A549 (cell line): ENCODE measurements around the gene SLCO3A1. TPM values are rescaled to one million over a fixed set of nuclear protein-coding genes. Genes with fewer than 3 reads are reported as not detected.

ENCODE experiments used
- ATAC-seq, 2 experiments: fragments of 200-7000 bp in 1 of 2; fragments of >200 bp in 1 of 2; cut with Nextera tagmentation in 1 of 2; cut with Tn5 transposase in 1 of 2; 3 replicates each; pipeline versions ENCODE4 v1.8.0 to v1.9.1; 2018 to 2020; ENCODE audit warnings: mild to moderate bottlenecking in 1 of 2, moderate library complexity in 1 of 2
- CTCF ChIA-PET: fragments of 300-600 bp; sonication (Branson Sonifier 250); formaldehyde crosslinking; extraction: SDS; loops from one replicate; lab custom pipeline; 2021; ENCODE audit warnings: antibody characterized with exemption, inconsistent platforms; lab: Yijun Ruan, JAX
- POLR2A ChIA-PET: fragments of 350-600 bp; formaldehyde crosslinking; extraction: SDS; loops from one replicate; lab custom pipeline; 2021; ENCODE audit warnings: antibody characterized with exemption, inconsistent platforms; lab: Yijun Ruan, JAX
- DNase-seq, 2 experiments: peaks; one replicate each; pipeline versions ENCODE4 v3.0.0 to v3.0.0-alpha.2; 2011 to 2016; ENCODE audit warnings: low read depth in 1 of 2, low spot score in 1 of 2
- FAIRE-seq: peaks from 2 replicates; lab custom pipeline; 2011; peaks lifted over from hg19 to GRCh38; lab: Jason Lieb, UNC
- H3K27ac ChIP-seq, 2 experiments: fragments of >200 bp; sonication (Bioruptor Twin); formaldehyde crosslinking; 3 replicates each; pipeline ENCODE4 v1.5.1; 2016 to 2017
- H3K4me1 ChIP-seq: fragments of >200 bp; sonication (Bioruptor Twin); formaldehyde crosslinking; 3 replicates; pipeline ENCODE4 v1.6.1; 2016
- H3K4me2 ChIP-seq: fragments of >200 bp; sonication (Bioruptor Twin); formaldehyde crosslinking; 3 replicates; pipeline ENCODE4 v1.6.1; 2016
- H3K4me3 ChIP-seq: fragments of >200 bp; sonication (Bioruptor Twin); formaldehyde crosslinking; 3 replicates; pipeline ENCODE4 v1.5.1; 2016
- H3K9me3 ChIP-seq: fragments of >200 bp; sonication (Bioruptor Twin); formaldehyde crosslinking; 3 replicates; pipeline ENCODE4 v1.6.1; 2016
- BHLHE40 ChIP-seq: IDR thresholded peaks from 2 replicates; pipeline ENCODE4 v1.6.1; 2012; ENCODE audit warnings: low read depth, low read length, inconsistent platforms
- CBX8 ChIP-seq: fragments of 200-600 bp; sonication (generic); IDR thresholded peaks from 2 replicates; pipeline ENCODE4 v1.6.1; 2016
- CTCF ChIP-seq: fragments of >200 bp; sonication (Bioruptor Twin); formaldehyde crosslinking; IDR thresholded peaks from 3 replicates; pipeline ENCODE4 v1.5.1; 2016
- EHMT2 ChIP-seq: fragments of 200-600 bp; sonication (generic); IDR thresholded peaks from 2 replicates; pipeline ENCODE4 v1.6.1; 2016; ENCODE audit warnings: antibody characterized with exemption, low read depth, mild to moderate bottlenecking, moderate library complexity
- ELK1 ChIP-seq: fragments of 150-350 bp; IDR thresholded peaks from 2 replicates; pipeline ENCODE4 v1.6.1; 2014; ENCODE audit warnings: low read depth, mild to moderate bottlenecking, low read length
- ESRRA ChIP-seq: fragments of 150-350 bp; IDR thresholded peaks from 2 replicates; pipeline ENCODE4 v1.6.1; 2014; ENCODE audit warnings: mild to moderate bottlenecking, low read length, borderline replicate concordance
- FOSL2 ChIP-seq, 2 experiments: fragments of 450-650 bp in 1 of 2; fragments of >200 bp in 1 of 2; sonication (Bioruptor Twin) in 1 of 2; formaldehyde crosslinking; IDR thresholded peaks; 2 replicates each; pipeline versions ENCODE4 v1.5.0 to v1.6.1; 2016 to 2020; ENCODE audit warnings: mild to moderate bottlenecking in 1 of 2, moderate library complexity in 1 of 2
- FOXS1 ChIP-seq: fragments of 250-450 bp; sonication (Bioruptor Pico); IDR thresholded peaks from 2 replicates; pipeline ENCODE4 v1.5.0; 2020; ENCODE audit warnings: mild to moderate bottlenecking, moderate library complexity
- HDAC2 ChIP-seq: fragments of 200-600 bp; sonication (generic); IDR thresholded peaks from 2 replicates; pipeline ENCODE4 v1.6.1; 2016
- HEYL ChIP-seq: fragments of 250-450 bp; sonication (Bioruptor Pico); IDR thresholded peaks from 2 replicates; pipeline ENCODE4 v1.8.0; 2021; ENCODE audit warnings: mild to moderate bottlenecking, moderate library complexity
- HMGXB4 ChIP-seq: fragments of 250-450 bp; sonication (Bioruptor Pico); IDR thresholded peaks from 2 replicates; pipeline ENCODE4 v1.5.0; 2021; ENCODE audit warnings: mild to moderate bottlenecking, moderate library complexity, borderline replicate concordance
- HOXB13 ChIP-seq: fragments of 250-450 bp; sonication (Bioruptor Pico); IDR thresholded peaks from 2 replicates; pipeline ENCODE4 v1.5.0; 2020; ENCODE audit warnings: low read depth, mild to moderate bottlenecking, moderate library complexity
- JUN ChIP-seq, 2 experiments: fragments of >200 bp; sonication (Bioruptor Twin); formaldehyde crosslinking; IDR thresholded peaks; 2 replicates in 1 of 2; 3 replicates in 1 of 2; pipeline ENCODE4 v1.6.1; 2016 to 2017
- JUNB ChIP-seq: fragments of >200 bp; sonication (Bioruptor Twin); formaldehyde crosslinking; IDR thresholded peaks from 2 replicates; pipeline ENCODE4 v1.6.1; 2016
- KDM5A ChIP-seq: fragments of 200-600 bp; sonication (generic); IDR thresholded peaks from 2 replicates; pipeline ENCODE4 v1.6.1; 2016; ENCODE audit warnings: antibody characterized with exemption, mild to moderate bottlenecking
- MAFK ChIP-seq: fragments of 450-650 bp; IDR thresholded peaks from 2 replicates; pipeline ENCODE4 v1.6.1; 2014; ENCODE audit not compliant: partially characterized antibody
- MAX ChIP-seq: IDR thresholded peaks from 2 replicates; pipeline ENCODE4 v1.6.1; 2012
- MAZ ChIP-seq: fragments of 150-350 bp; IDR thresholded peaks from 2 replicates; pipeline ENCODE4 v1.6.1; 2014; ENCODE audit warnings: antibody characterized with exemption, low read depth, low read length, borderline replicate concordance
- NFE2L2 ChIP-seq: fragments of 150-350 bp; conservative IDR thresholded peaks from 2 replicates; pipeline ENCODE4 v1.6.1; 2014; ENCODE audit warnings: low read length
- POLR2AphosphoS2 ChIP-seq: conservative IDR thresholded peaks from 2 replicates; pipeline ENCODE4 v1.6.1; 2012; ENCODE audit warnings: low read length, improper control_type of control experiment, inconsistent platforms
- RAD21 ChIP-seq, 2 experiments: fragments of >200 bp in 1 of 2; sonication (Bioruptor Twin) in 1 of 2; formaldehyde crosslinking in 1 of 2; IDR thresholded peaks in 1 of 2; conservative IDR thresholded peaks in 1 of 2; 2 replicates in 1 of 2; 3 replicates in 1 of 2; pipeline ENCODE4 v1.6.1; 2012 to 2018; ENCODE audit warnings: inconsistent platforms in 1 of 2
- RARB ChIP-seq: fragments of 250-450 bp; sonication (Bioruptor Pico); IDR thresholded peaks from 2 replicates; pipeline ENCODE4 v1.8.0; 2021; ENCODE audit warnings: mild to moderate bottlenecking, moderate library complexity
- SMC3 ChIP-seq: fragments of >200 bp; sonication (Bioruptor Twin); formaldehyde crosslinking; IDR thresholded peaks from 3 replicates; pipeline ENCODE4 v1.6.1; 2018; ENCODE audit warnings: inconsistent platforms
- TFCP2L1 ChIP-seq: fragments of 250-450 bp; sonication (Bioruptor Pico); IDR thresholded peaks from 2 replicates; pipeline ENCODE4 v1.5.0; 2021; ENCODE audit warnings: mild to moderate bottlenecking
- ZSCAN20 ChIP-seq: fragments of 250-450 bp; sonication (Bioruptor Pico); IDR thresholded peaks from 2 replicates; pipeline ENCODE4 v1.8.0; 2022; ENCODE audit warnings: mild to moderate bottlenecking, moderate library complexity
- whole genome bisulfite sequencing: methylation state at CpG from one replicate; pipeline ENCODE4 v1.1.6; 2017; ENCODE audit errors: missing lambda C conversion rate; 5-methylcytosine and 5-hydroxymethylcytosine counted together
- polyA plus RNA-seq, 4 experiments: library from polyadenylated mRNA; depleted of rRNA in 3 of 4; stranded (reverse); fragments of >200 nt; fragmentation: RNase III in 1 of 4; extraction: RNeasy Plus Mini Kit Qiagen cat#74134 plus additional on column Dnase treatment in 1 of 4; gene quantifications; 2 replicates in 3 of 4; 3 replicates in 1 of 4; pipeline ENCODE4 v1.2.3, GENCODE V29; 2011 to 2017

The SLCO3A1 gene
- polyA plus RNA-seq, 2 of the 4 experiments (the other 2 are of a cell fraction): 16.8 to 17.0 TPM

- DNase-seq: no peak
- TF ChIP-seq JUNB (no peak), HOXB13 (CRISPR knock-in tag) (no peak), JUN (IDR thresholded peaks at IDR 0.05) (no peak), HMGXB4 (no peak), KDM5A (no peak), ZSCAN20 (CRISPR knock-in tag) (no peak), FOSL2 (IDR thresholded peaks at IDR 0.05) (no peak), FOSL2 (CRISPR knock-in tag; IDR thresholded peaks at IDR 0.05) (no peak), MAZ (no peak)
- H3K4me3 ChIP-seq: no peak overlapping the region
- ChIA-PET CTCF (interaction anchor here (0.8 to 10.8 kb wide), 17 partner anchors 8 to 597 kb away, joined by 3 to 256 read pairs (median 5); no protein-coding TSS in a partner anchor), POLR2A (interaction anchor here (1.9 kb wide), 1 partner anchor 12 kb away, joined by 17 read pairs; no protein-coding TSS in a partner anchor)
- ATAC-seq: no peak
- FAIRE-seq: no peak
- no peaks in the 10 kb centered on the region for H3K9me3 ChIP-seq
- peak overlapping the region; percentile 98; the same call in 2 of the 3 replicates for H3K4me2 ChIP-seq
- peaks cover 20% of the 10 kb centered on the region for H3K4me1 ChIP-seq
- H3K27ac ChIP-seq: no peak overlapping the region
- WGBS: 89% methylated on average over 6 of the region's 6 CpGs
Measured at GRCh38 chr15:91855241-91855640, 1.7 kb downstream of the SLCO3A1 start.

- TF ChIP-seq NFE2L2 (no peak), CBX8 (no peak), CTCF (peak; percentile 33; the same call in 2 of the 3 replicates), FOXS1 (CRISPR knock-in tag) (no peak), EHMT2 (no peak), MAFK (no peak), SMC3 (peak; percentile 38; the same call in 2 of the 3 replicates), JUN (IDR thresholded peaks at IDR 0.05) (no peak), RAD21 (conservative IDR thresholded peaks at IDR 0.05 in 1 of 2, IDR thresholded peaks at IDR 0.05 in 1 of 2) (peak; percentile 27 to 45; a peak in 4 of 5 replicates), TFCP2L1 (CRISPR knock-in tag) (no peak)
- 83% methylated on average over 14 of the region's 14 CpGs for WGBS
- ChIA-PET POLR2A (no interaction called here), CTCF (interaction anchor here (0.7 to 10.8 kb wide), 18 partner anchors 12 to 598 kb away, joined by 3 to 256 read pairs (median 4); no protein-coding TSS in a partner anchor)
- Histone ChIP-seq H3K4me3 (no peak overlapping the region), H3K9me3 (no peaks in the 10 kb centered on the region), H3K4me1 (peaks cover 20% of the 10 kb centered on the region), H3K27ac (no peak overlapping the region), H3K4me2 (no peak overlapping the region)
- FAIRE-seq: peak; percentile 7
- peak in 1 of 2 experiments; percentile 19; a peak in 3 of 6 replicates for ATAC-seq
- peak; percentile 64 to 73 for DNase-seq
Measured at GRCh38 chr15:91855684-91856489, 2.4 kb downstream of the SLCO3A1 start.

GRCh38 chr15:91857224-91857585, 3.7 kb downstream of the SLCO3A1 start:
- Histone ChIP-seq H3K4me3 (no peak overlapping the region), H3K27ac (no peak overlapping the region), H3K4me2 (no peak overlapping the region), H3K4me1 (peaks cover 14% of the 10 kb centered on the region), H3K9me3 (no peaks in the 10 kb centered on the region)
- WGBS: 80% methylated on average over 3 of the region's 3 CpGs
- ChIA-PET POLR2A (no interaction called here), CTCF (no interaction called here)
- ATAC-seq: no peak
- FAIRE-seq: no peak
- DNase-seq: no peak
- TF ChIP-seq JUN (IDR thresholded peaks at IDR 0.05) (no peak), HDAC2 (no peak), RARB (CRISPR knock-in tag) (no peak), CTCF (no peak), BHLHE40 (no peak), MAX (no peak), HEYL (CRISPR knock-in tag) (no peak), ELK1 (no peak), EHMT2 (no peak), ESRRA (no peak), POLR2AphosphoS2 (no peak)
